ENCODE data around the gene ABCB4.

ABCB4 gene

DNA sequence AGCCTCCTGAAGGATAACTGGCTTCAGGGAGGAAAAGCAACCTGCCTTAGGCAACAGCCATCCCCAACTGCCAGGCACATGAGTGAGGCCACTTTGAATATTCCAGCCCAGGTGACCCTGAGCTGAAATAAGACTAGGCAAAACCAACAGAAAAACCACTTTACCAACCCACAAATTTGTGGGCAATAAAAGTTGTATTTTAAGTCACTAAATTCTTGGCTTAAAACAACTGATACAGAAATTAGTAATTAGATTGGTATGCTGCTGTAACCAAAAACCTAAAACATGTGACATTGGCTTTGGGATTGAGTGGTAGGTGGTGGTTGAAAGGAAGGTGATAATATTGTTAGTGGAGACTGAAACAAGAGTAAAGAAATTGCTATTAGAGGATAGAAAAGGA, 39.9 kb downstream of the ABCB4 start:
- Histone ChIP-seq H3K9me3 (ENCODE audit: control insufficient read depth, low read length) (no peaks in the 10 kb centered on the region), H3K27me3 (replicated peaks; ENCODE audit: control insufficient read depth, insufficient read depth, low read length, poor library complexity, severe bottlenecking) (no peaks in the 10 kb centered on the region), H3K4me1 (ENCODE audit: control insufficient read depth, insufficient read depth, low read length, poor library complexity, severe bottlenecking) (no peaks in the 10 kb centered on the region), H3K36me3 (ENCODE audit: control insufficient read depth, insufficient read depth, low read length) (no peaks in the 10 kb centered on the region), H3K4me3 (ENCODE audit: insufficient read depth, low read depth, low read length, poor library complexity, severe bottlenecking) (no peak overlapping the region), H3K27ac (ENCODE audit: insufficient read depth, low read length, poor library complexity, severe bottlenecking) (no peak overlapping the region)
- DNase-seq = no peak

GRCh38 chr7:87432536-87432935, 42.9 kb downstream of the ABCB4 start:
- no peaks in the 10 kb centered on the region for H3K9me3 ChIP-seq (ENCODE audit: control insufficient read depth, low read length)
- no peaks in the 10 kb centered on the region for H3K27me3 ChIP-seq (replicated peaks; ENCODE audit: control insufficient read depth, insufficient read depth, low read length, poor library complexity, severe bottlenecking)
- no peak overlapping the region for H3K27ac ChIP-seq (ENCODE audit: insufficient read depth, low read length, poor library complexity, severe bottlenecking)
- H3K36me3 ChIP-seq (ENCODE audit: control insufficient read depth, insufficient read depth, low read length) = no peaks in the 10 kb centered on the region
- H3K4me1 ChIP-seq (ENCODE audit: control insufficient read depth, insufficient read depth, low read length, poor library complexity, severe bottlenecking) = no peaks in the 10 kb centered on the region
- H3K4me3 ChIP-seq (ENCODE audit: insufficient read depth, low read depth, low read length, poor library complexity, severe bottlenecking) = no peak overlapping the region
- no peak for DNase-seq

DNA sequence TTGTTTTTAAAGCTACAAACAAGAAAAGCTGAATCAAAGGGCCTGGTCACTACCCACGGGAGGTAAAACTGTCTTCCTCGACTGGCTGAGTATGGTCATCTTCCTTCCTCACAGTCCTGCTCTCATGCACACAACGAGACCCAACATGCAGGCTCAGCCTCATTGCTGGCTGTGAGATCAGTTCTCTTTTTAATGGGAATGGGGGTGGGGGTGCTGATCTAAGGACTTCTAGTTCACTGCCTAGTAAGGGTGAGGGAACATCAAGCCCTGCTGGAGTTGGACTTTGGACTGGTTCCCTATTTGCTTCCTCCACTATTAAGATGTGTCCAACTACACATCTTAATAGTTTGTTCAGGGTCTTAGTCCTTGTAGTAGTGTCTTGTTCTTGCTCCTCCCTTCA, 48.2 kb downstream of the ABCB4 start:
- no peaks in the 10 kb centered on the region for H3K9me3 ChIP-seq (ENCODE audit: control insufficient read depth, low read length)
- no peak for DNase-seq
- no peak overlapping the region for H3K4me3 ChIP-seq (ENCODE audit: insufficient read depth, low read depth, low read length, poor library complexity, severe bottlenecking)
- H3K27me3 ChIP-seq (replicated peaks; ENCODE audit: control insufficient read depth, insufficient read depth, low read length, poor library complexity, severe bottlenecking) = no peaks in the 10 kb centered on the region
- H3K4me1 ChIP-seq (ENCODE audit: control insufficient read depth, insufficient read depth, low read length, poor library complexity, severe bottlenecking) = no peaks in the 10 kb centered on the region
- no peak overlapping the region for H3K27ac ChIP-seq (ENCODE audit: insufficient read depth, low read length, poor library complexity, severe bottlenecking)
- H3K36me3 ChIP-seq (ENCODE audit: control insufficient read depth, insufficient read depth, low read length) = no peaks in the 10 kb centered on the region

GRCh38 chr7:87426160-87426559, 49.3 kb downstream of the ABCB4 start:
- Histone ChIP-seq H3K9me3 (ENCODE audit: control insufficient read depth, low read length) (no peaks in the 10 kb centered on the region), H3K4me1 (ENCODE audit: control insufficient read depth, insufficient read depth, low read length, poor library complexity, severe bottlenecking) (no peaks in the 10 kb centered on the region), H3K4me3 (ENCODE audit: insufficient read depth, low read depth, low read length, poor library complexity, severe bottlenecking) (no peak overlapping the region), H3K27ac (ENCODE audit: insufficient read depth, low read length, poor library complexity, severe bottlenecking) (no peak overlapping the region), H3K27me3 (replicated peaks; ENCODE audit: control insufficient read depth, insufficient read depth, low read length, poor library complexity, severe bottlenecking) (no peaks in the 10 kb centered on the region), H3K36me3 (ENCODE audit: control insufficient read depth, insufficient read depth, low read length) (no peaks in the 10 kb centered on the region)
- no peak for DNase-seq

GRCh38 chr7:87424075-87424474, 51.4 kb downstream of the ABCB4 start:
- Histone ChIP-seq H3K27ac (ENCODE audit: insufficient read depth, low read length, poor library complexity, severe bottlenecking) (no peak overlapping the region), H3K36me3 (ENCODE audit: control insufficient read depth, insufficient read depth, low read length) (no peaks in the 10 kb centered on the region)

GRCh38 chr7:87420173-87420572, 55.3 kb downstream of the ABCB4 start:
- Histone ChIP-seq H3K27ac (ENCODE audit: insufficient read depth, low read length, poor library complexity, severe bottlenecking) (no peak overlapping the region), H3K27me3 (replicated peaks; ENCODE audit: control insufficient read depth, insufficient read depth, low read length, poor library complexity, severe bottlenecking) (no peaks in the 10 kb centered on the region), H3K4me1 (ENCODE audit: control insufficient read depth, insufficient read depth, low read length, poor library complexity, severe bottlenecking) (no peaks in the 10 kb centered on the region), H3K9me3 (ENCODE audit: control insufficient read depth, low read length) (no peaks in the 10 kb centered on the region), H3K4me3 (ENCODE audit: insufficient read depth, low read depth, low read length, poor library complexity, severe bottlenecking) (no peak overlapping the region), H3K36me3 (ENCODE audit: control insufficient read depth, insufficient read depth, low read length) (no peaks in the 10 kb centered on the region)
- no peak for DNase-seq

More at GRCh38 chr7:87424075-87424474, 51.4 kb downstream of the ABCB4 start:
- Histone ChIP-seq H3K4me3 (ENCODE audit: insufficient read depth, low read depth, low read length, poor library complexity, severe bottlenecking) (no peak overlapping the region), H3K4me1 (ENCODE audit: control insufficient read depth, insufficient read depth, low read length, poor library complexity, severe bottlenecking) (no peaks in the 10 kb centered on the region), H3K27me3 (replicated peaks; ENCODE audit: control insufficient read depth, insufficient read depth, low read length, poor library complexity, severe bottlenecking) (no peaks in the 10 kb centered on the region), H3K9me3 (ENCODE audit: control insufficient read depth, low read length) (no peaks in the 10 kb centered on the region)
- DNase-seq = no peak

- H3K4me3 ChIP-seq (ENCODE audit: insufficient read depth, low read depth, low read length, poor library complexity, severe bottlenecking) = no peak overlapping the region
- H3K9me3 ChIP-seq (ENCODE audit: control insufficient read depth, low read length) = no peaks in the 10 kb centered on the region
- H3K4me1 ChIP-seq (ENCODE audit: control insufficient read depth, insufficient read depth, low read length, poor library complexity, severe bottlenecking) = no peaks in the 10 kb centered on the region
- DNase-seq = peak; percentile 14 to 58 (median 15)
- H3K27me3 ChIP-seq (replicated peaks; ENCODE audit: control insufficient read depth, insufficient read depth, low read length, poor library complexity, severe bottlenecking) = no peaks in the 10 kb centered on the region
- no peaks in the 10 kb centered on the region for H3K36me3 ChIP-seq (ENCODE audit: control insufficient read depth, insufficient read depth, low read length)
- no peak overlapping the region for H3K27ac ChIP-seq (ENCODE audit: insufficient read depth, low read length, poor library complexity, severe bottlenecking)
These were observed 58.5 kb downstream of the ABCB4 start for GRCh38 chr7:87416682-87417587.

DNA sequence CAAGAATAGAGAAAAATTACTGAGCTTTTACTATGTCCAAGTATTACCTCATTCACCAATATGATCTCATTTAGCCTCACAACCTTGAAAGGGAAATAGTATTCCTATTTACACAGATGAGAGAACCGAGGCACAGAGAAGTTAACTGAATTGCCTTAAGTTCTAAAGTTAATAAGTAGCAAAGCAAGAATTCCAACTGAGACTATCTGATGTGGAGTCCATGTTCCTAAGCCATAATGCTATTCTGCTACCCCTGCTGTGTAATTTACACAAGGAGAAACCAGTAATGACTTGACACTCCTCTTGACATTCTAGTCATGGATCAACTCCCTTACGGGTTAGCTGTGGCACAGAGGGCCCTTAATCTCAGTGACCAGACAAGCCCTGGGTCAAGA, 60.7 kb downstream of the ABCB4 start:
- Histone ChIP-seq H3K36me3 (ENCODE audit: control insufficient read depth, insufficient read depth, low read length) (no peaks in the 10 kb centered on the region), H3K9me3 (ENCODE audit: control insufficient read depth, low read length) (no peaks in the 10 kb centered on the region), H3K4me1 (ENCODE audit: control insufficient read depth, insufficient read depth, low read length, poor library complexity, severe bottlenecking) (no peaks in the 10 kb centered on the region), H3K4me3 (ENCODE audit: insufficient read depth, low read depth, low read length, poor library complexity, severe bottlenecking) (no peak overlapping the region), H3K27me3 (replicated peaks; ENCODE audit: control insufficient read depth, insufficient read depth, low read length, poor library complexity, severe bottlenecking) (no peaks in the 10 kb centered on the region), H3K27ac (ENCODE audit: insufficient read depth, low read length, poor library complexity, severe bottlenecking) (no peak overlapping the region)
- no peak for DNase-seq

- Histone ChIP-seq H3K4me1 (ENCODE audit: control insufficient read depth, insufficient read depth, low read length, poor library complexity, severe bottlenecking) (no peaks in the 10 kb centered on the region), H3K27ac (ENCODE audit: insufficient read depth, low read length, poor library complexity, severe bottlenecking) (no peak overlapping the region), H3K36me3 (ENCODE audit: control insufficient read depth, insufficient read depth, low read length) (no peaks in the 10 kb centered on the region), H3K9me3 (ENCODE audit: control insufficient read depth, low read length) (no peaks in the 10 kb centered on the region), H3K27me3 (replicated peaks; ENCODE audit: control insufficient read depth, insufficient read depth, low read length, poor library complexity, severe bottlenecking) (no peaks in the 10 kb centered on the region), H3K4me3 (ENCODE audit: insufficient read depth, low read depth, low read length, poor library complexity, severe bottlenecking) (no peak overlapping the region)
- no peak for DNase-seq
These were observed 61.3 kb downstream of the ABCB4 start for GRCh38 chr7:87413951-87414793.

DNA sequence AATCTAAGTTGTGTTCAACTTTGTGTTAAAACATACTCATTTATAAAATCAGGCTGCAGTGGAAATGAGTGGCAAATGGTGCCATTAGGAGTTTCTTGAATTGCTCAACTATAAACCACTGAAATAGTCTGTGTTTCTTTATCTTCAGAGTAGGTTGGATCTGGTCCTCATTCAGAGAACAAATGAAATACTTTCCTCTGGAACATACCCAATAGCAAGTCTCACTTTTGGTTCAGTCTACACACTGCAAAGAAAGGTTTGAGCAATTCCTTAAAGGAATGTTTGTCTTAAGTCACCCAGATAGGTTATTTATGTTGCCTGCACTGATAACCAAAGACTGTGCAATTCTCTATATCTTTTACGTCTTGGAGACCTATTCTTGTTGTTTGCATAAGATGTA, 62.5 kb downstream of the ABCB4 start:
- no peaks in the 10 kb centered on the region for H3K27me3 ChIP-seq (replicated peaks; ENCODE audit: control insufficient read depth, insufficient read depth, low read length, poor library complexity, severe bottlenecking)
- no peak for DNase-seq
- H3K4me1 ChIP-seq (ENCODE audit: control insufficient read depth, insufficient read depth, low read length, poor library complexity, severe bottlenecking) = no peaks in the 10 kb centered on the region
- no peaks in the 10 kb centered on the region for H3K9me3 ChIP-seq (ENCODE audit: control insufficient read depth, low read length)
- H3K36me3 ChIP-seq (ENCODE audit: control insufficient read depth, insufficient read depth, low read length) = no peaks in the 10 kb centered on the region
- no peak overlapping the region for H3K27ac ChIP-seq (ENCODE audit: insufficient read depth, low read length, poor library complexity, severe bottlenecking)
- H3K4me3 ChIP-seq (ENCODE audit: insufficient read depth, low read depth, low read length, poor library complexity, severe bottlenecking) = no peak overlapping the region
